ENCODE data around the gene MCRIP2. TPM values are rescaled to one million over a fixed set of nuclear protein-coding genes. Genes with fewer than 3 reads are reported as not detected.

The MCRIP2 gene
- total and polyA plus RNA-seq, 5 donors, result 71.2 to 141 (median 87.6) TPM

- 89% methylated on average over 16 of the region's 16 CpGs for WGBS
- intact Hi-C loops (cut with DNase I), result no loop called here
- peaks cover 2% of the 10 kb centered on the region for H3K4me1 ChIP-seq (ENCODE audit: control insufficient read depth, insufficient read depth, low read length)
- H3K4me3 ChIP-seq (ENCODE audit: low read length), result no peak overlapping the region
- no peak overlapping the region for H3K27ac ChIP-seq (ENCODE audit: low read length)
- DNase-seq (peak in 1 of 3 donors; percentile 44), ATAC-seq (peak in 1 of 2 donors; percentile 14)
- H3K27me3 ChIP-seq (ENCODE audit: control insufficient read depth, insufficient read depth), result no peaks in the 10 kb centered on the region
- no peaks in the 10 kb centered on the region for H3K9me3 ChIP-seq (ENCODE audit: control insufficient read depth, low read length)
Measured at GRCh38 chr16:617855-618254, 23.8 kb upstream of the MCRIP2 start.

DNA sequence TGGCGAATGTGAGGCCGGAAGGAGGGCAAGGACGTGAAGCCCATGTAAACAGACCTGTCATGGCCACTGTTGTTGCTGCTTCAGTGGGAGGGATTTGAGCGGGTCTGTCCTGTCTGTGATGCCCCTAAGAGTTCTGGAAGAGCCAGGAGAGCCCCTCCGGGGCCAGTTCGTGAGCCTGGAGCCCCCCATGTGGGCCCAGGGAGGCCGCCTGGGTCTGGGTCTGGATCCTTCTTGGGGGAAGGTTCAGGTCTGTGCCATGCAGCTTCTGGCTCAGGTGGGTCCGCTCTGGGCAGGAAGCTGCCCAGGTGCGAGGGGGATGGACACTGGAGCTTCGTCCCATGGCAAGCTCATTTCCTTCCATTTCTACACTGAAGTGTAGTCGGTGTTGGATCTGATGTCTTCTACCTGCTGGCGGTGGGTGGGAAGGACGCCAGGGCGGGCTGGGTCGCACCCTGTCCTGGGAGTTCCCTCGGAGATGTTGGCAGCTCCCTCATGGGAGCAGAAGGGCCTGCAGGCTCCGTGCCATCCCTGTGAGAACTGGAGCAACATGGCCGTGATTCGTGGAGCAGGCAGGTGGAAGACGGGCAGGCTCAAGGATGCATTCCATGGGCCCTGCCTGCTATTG lies 22.0 kb upstream of the MCRIP2 start:
- H3K4me1 ChIP-seq (ENCODE audit: control insufficient read depth, insufficient read depth, low read length), result peaks cover 2% of the 10 kb centered on the region
- WGBS, result 91% methylated on average over 20 of the region's 20 CpGs
- H3K9me3 ChIP-seq (ENCODE audit: control insufficient read depth, low read length), result no peaks in the 10 kb centered on the region
- no peak for ATAC-seq
- no peak overlapping the region for H3K4me3 ChIP-seq (ENCODE audit: low read length)
- no peak overlapping the region for H3K27ac ChIP-seq (ENCODE audit: low read length)
- no peaks in the 10 kb centered on the region for H3K27me3 ChIP-seq (ENCODE audit: control insufficient read depth, insufficient read depth)
- peak in 2 of 3 donors; percentile 46 to 50 for DNase-seq
- intact Hi-C loops (cut with DNase I), result no loop called here

GRCh38 chr16:620700-621525 lies 20.7 kb upstream of the MCRIP2 start:
- Histone ChIP-seq H3K27me3 (ENCODE audit: control insufficient read depth, insufficient read depth) (no peaks in the 10 kb centered on the region), H3K4me1 (ENCODE audit: control insufficient read depth, insufficient read depth, low read length) (peaks cover 2% of the 10 kb centered on the region), H3K4me3 (ENCODE audit: low read length) (no peak overlapping the region), H3K9me3 (ENCODE audit: control insufficient read depth, low read length) (no peaks in the 10 kb centered on the region), H3K27ac (ENCODE audit: low read length) (no peak overlapping the region)
- 82% methylated on average over 41 of the region's 41 CpGs for WGBS
- intact Hi-C loops (cut with DNase I), result no loop called here
- DNase-seq, result peak in 1 of 3 donors; percentile 25
- ATAC-seq, result no peak

- ATAC-seq, result no peak
- Histone ChIP-seq H3K9me3 (ENCODE audit: control insufficient read depth, low read length) (no peaks in the 10 kb centered on the region), H3K27me3 (ENCODE audit: control insufficient read depth, insufficient read depth) (no peaks in the 10 kb centered on the region), H3K4me3 (ENCODE audit: low read length) (no peak overlapping the region), H3K4me1 (ENCODE audit: control insufficient read depth, insufficient read depth, low read length) (peaks cover 2% of the 10 kb centered on the region), H3K27ac (ENCODE audit: low read length) (no peak overlapping the region)
- 83% methylated on average over 21 of the region's 21 CpGs for WGBS
- peak in 2 of 3 donors; percentile 49 to 51 for DNase-seq
- intact Hi-C loops (cut with DNase I), result no loop called here
Measured at GRCh38 chr16:621526-622105, 20.0 kb upstream of the MCRIP2 start.

GRCh38 chr16:622920-623280 lies 18.7 kb upstream of the MCRIP2 start:
- WGBS, result 92% methylated on average over 17 of the region's 17 CpGs
- Histone ChIP-seq H3K9me3 (ENCODE audit: control insufficient read depth, low read length) (no peaks in the 10 kb centered on the region), H3K27me3 (ENCODE audit: control insufficient read depth, insufficient read depth) (no peaks in the 10 kb centered on the region), H3K27ac (ENCODE audit: low read length) (no peak overlapping the region), H3K4me3 (ENCODE audit: low read length) (no peak overlapping the region), H3K4me1 (ENCODE audit: control insufficient read depth, insufficient read depth, low read length) (peaks cover 2% of the 10 kb centered on the region)
- no peak for ATAC-seq
- intact Hi-C loops (cut with DNase I), result no loop called here
- peak in 1 of 3 donors; percentile 45 for DNase-seq

GRCh38 chr16:624526-625070 lies 17.0 kb upstream of the MCRIP2 start:
- intact Hi-C loops (cut with DNase I), result no loop called here
- no peak for ATAC-seq
- 78% methylated on average over 10 of the region's 10 CpGs for WGBS

GRCh38 chr16:625117-625976 lies 16.3 kb upstream of the MCRIP2 start:
- no peak for ATAC-seq

More at GRCh38 chr16:624526-625070, 17.0 kb upstream of the MCRIP2 start:
- no peaks in the 10 kb centered on the region for H3K27me3 ChIP-seq (ENCODE audit: control insufficient read depth, insufficient read depth)
- H3K4me3 ChIP-seq (ENCODE audit: low read length), result no peak overlapping the region
- peaks cover 2% of the 10 kb centered on the region for H3K4me1 ChIP-seq (ENCODE audit: control insufficient read depth, insufficient read depth, low read length)
- no peak overlapping the region for H3K27ac ChIP-seq (ENCODE audit: low read length)
- DNase-seq, result peak in 1 of 3 donors; percentile 2
- H3K9me3 ChIP-seq (ENCODE audit: control insufficient read depth, low read length), result no peaks in the 10 kb centered on the region

GRCh38 chr16:625977-626765 lies 15.5 kb upstream of the MCRIP2 start:
- ATAC-seq (no peak), DNase-seq (peak in 1 of 3 donors; percentile 51)
- no peaks in the 10 kb centered on the region for H3K27me3 ChIP-seq (ENCODE audit: control insufficient read depth, insufficient read depth)
- intact Hi-C loops (cut with DNase I), result no loop called here
- WGBS, result 93% methylated on average over 35 of the region's 35 CpGs
- H3K27ac ChIP-seq (ENCODE audit: low read length), result no peak overlapping the region
- no peaks in the 10 kb centered on the region for H3K9me3 ChIP-seq (ENCODE audit: control insufficient read depth, low read length)
- no peak overlapping the region for H3K4me3 ChIP-seq (ENCODE audit: low read length)
- H3K4me1 ChIP-seq (ENCODE audit: control insufficient read depth, insufficient read depth, low read length), result peaks cover 2% of the 10 kb centered on the region

More at GRCh38 chr16:625117-625976, 16.3 kb upstream of the MCRIP2 start:
- whole genome bisulfite sequencing, result 94% methylated on average over 37 of the region's 37 CpGs
- no peaks in the 10 kb centered on the region for H3K27me3 ChIP-seq (ENCODE audit: control insufficient read depth, insufficient read depth)
- no peak overlapping the region for H3K4me3 ChIP-seq (ENCODE audit: low read length)
- H3K4me1 ChIP-seq (ENCODE audit: control insufficient read depth, insufficient read depth, low read length), result peaks cover 2% of the 10 kb centered on the region
- no peak overlapping the region for H3K27ac ChIP-seq (ENCODE audit: low read length)
- intact Hi-C loops (cut with DNase I), result no loop called here
- DNase-seq, result peak in 2 of 3 donors; percentile 50 to 55
- no peaks in the 10 kb centered on the region for H3K9me3 ChIP-seq (ENCODE audit: control insufficient read depth, low read length)

- 90% methylated on average over 29 of the region's 29 CpGs for WGBS
- intact Hi-C loops (cut with DNase I), result no loop called here
- DNase-seq, result peak in 2 of 3 donors; percentile 45 to 51
- ATAC-seq, result no peak
- Histone ChIP-seq H3K27me3 (ENCODE audit: control insufficient read depth, insufficient read depth) (no peaks in the 10 kb centered on the region), H3K4me1 (ENCODE audit: control insufficient read depth, insufficient read depth, low read length) (peaks cover 2% of the 10 kb centered on the region), H3K9me3 (ENCODE audit: control insufficient read depth, low read length) (no peaks in the 10 kb centered on the region), H3K4me3 (ENCODE audit: low read length) (no peak overlapping the region), H3K27ac (ENCODE audit: low read length) (no peak overlapping the region)
Measured at GRCh38 chr16:626787-627453, 14.7 kb upstream of the MCRIP2 start.

Measured in right cardiac atrium (tissue), 5 donors.